GM20431 (cell line): ENCODE results near the gene DNAJC1.

Experiments
- in situ Hi-C: fragments of 300-500 bp; cut with MseI, MboI; formaldehyde crosslinking; loops from one replicate; pipeline ENCODE4 v1.15.0; 2020; ENCODE audit warnings: low sequenced_read_pairs; ENCODE audit not compliant: unreplicated experiment

Gene DNAJC1

GRCh38 chr10:21751341-21752310 is 251.9 kb downstream of the DNAJC1 start:
- in situ Hi-C loops, result no loop called here

GRCh38 chr10:21750424-21750823 is 253.1 kb downstream of the DNAJC1 start:
- in situ Hi-C loops, result no loop called here

GRCh38 chr10:21749788-21750187 is 253.7 kb downstream of the DNAJC1 start:
- in situ Hi-C loops, result no loop called here

- in situ Hi-C loops, result no loop called here
These were observed 255.7 kb downstream of the DNAJC1 start for GRCh38 chr10:21747809-21748208.

- in situ Hi-C loops, result no loop called here
These were observed 257.4 kb downstream of the DNAJC1 start for GRCh38 chr10:21746118-21746517.

- in situ Hi-C loops, result no loop called here
These were observed 259.3 kb downstream of the DNAJC1 start for GRCh38 chr10:21744223-21744622.

GRCh38 chr10:21742740-21743412 is 260.7 kb downstream of the DNAJC1 start:
- in situ Hi-C loops, result no loop called here

- in situ Hi-C loops, result no loop called here
These were observed 262.5 kb downstream of the DNAJC1 start for GRCh38 chr10:21740989-21741388.

GRCh38 chr10:21737106-21737505 is 266.4 kb downstream of the DNAJC1 start:
- in situ Hi-C loops, result no loop called here

- in situ Hi-C loops, result no loop called here
These were observed 269.8 kb downstream of the DNAJC1 start for GRCh38 chr10:21733710-21734109.

GRCh38 chr10:21732067-21732772 is 271.3 kb downstream of the DNAJC1 start:
- in situ Hi-C loops, result no loop called here

GRCh38 chr10:21728618-21729017 is 274.9 kb downstream of the DNAJC1 start:
- in situ Hi-C loops, result no loop called here

- in situ Hi-C loops, result no loop called here
These were observed 275.9 kb downstream of the DNAJC1 start for GRCh38 chr10:21727452-21728168.

GRCh38 chr10:21726601-21727225 is 276.8 kb downstream of the DNAJC1 start:
- in situ Hi-C loops, result no loop called here

GRCh38 chr10:21724687-21725367 is 278.7 kb downstream of the DNAJC1 start:
- in situ Hi-C loops, result no loop called here

- in situ Hi-C loops, result no loop called here
These were observed 279.4 kb downstream of the DNAJC1 start for GRCh38 chr10:21724020-21724589.

GRCh38 chr10:21722209-21722608 is 281.3 kb downstream of the DNAJC1 start:
- in situ Hi-C loops, result no loop called here

- in situ Hi-C loops, result no loop called here
These were observed 282.4 kb downstream of the DNAJC1 start for GRCh38 chr10:21721000-21721665.
